GM12878 (cell line): ENCODE results near the gene JAKMIP1. TPM values are rescaled to one million over a fixed set of nuclear protein-coding genes. Genes with fewer than 3 reads are reported as not detected.

Source experiments
- ATAC-seq: fragments of 200-7000 bp; cut with Tn5 transposase; 3 replicates; pipeline ENCODE4 v1.9.1; 2020; ENCODE audit warnings: mild to moderate bottlenecking, moderate library complexity
- BruUV-seq: library from RNA; stranded (reverse); fragments of 400-500 nt; replicated peaks from 2 replicates; lab custom pipeline; 2021; lab: Mats Ljungman, UMichigan
- CTCF ChIA-PET: fragments of 300-600 bp; sonication (Branson Sonifier 250); formaldehyde crosslinking; extraction: SDS; loops from one replicate; lab custom pipeline; 2021; ENCODE audit warnings: inconsistent platforms; lab: Yijun Ruan, JAX
- POLR2A ChIA-PET: fragments of 350-600 bp; formaldehyde crosslinking; extraction: SDS; loops from one replicate; lab custom pipeline; 2021; ENCODE audit warnings: inconsistent platforms; lab: Charles Lee
- RAD21 ChIA-PET: fragments of 300-600 bp; sonication (Branson Sonifier 250); formaldehyde crosslinking; loops from one replicate; lab custom pipeline; 2023; ENCODE audit warnings: antibody characterized with exemption; ENCODE audit not compliant: unreplicated experiment; lab: Charles Lee
- SMC1A ChIA-PET: fragments of 300-600 bp; sonication (Branson Sonifier 250); formaldehyde crosslinking; loops from one replicate; lab custom pipeline; 2023; ENCODE audit not compliant: unreplicated experiment, uncharacterized antibody; lab: Charles Lee
- DNase-seq: peaks from one replicate; pipeline ENCODE4 v3.0.0-alpha.2; 2011; ENCODE audit warnings: low read depth, low spot score
- FAIRE-seq: peaks from 3 replicates; lab custom pipeline; 2011; peaks lifted over from hg19 to GRCh38; lab: Jason Lieb, UNC
- H2AFZ ChIP-seq: 2 replicates; pipeline ENCODE4 v1.6.0; 2011; ENCODE audit warnings: low read depth, low read length, control low read depth; ENCODE audit not compliant: control insufficient read depth
- H3K27ac ChIP-seq: 2 replicates; pipeline ENCODE4 v1.5.1; 2011; ENCODE audit warnings: control low read depth; ENCODE audit not compliant: control insufficient read depth, insufficient read depth
- H3K27me3 ChIP-seq, 2 experiments: replicated peaks in 1 of 2; 2 replicates each; pipeline versions ENCODE4 v1.6.0 to v1.6.1; 2011; ENCODE audit warnings: low read length in 1 of 2; ENCODE audit not compliant: control insufficient read depth in 2 of 2, insufficient read depth in 2 of 2
- H3K36me3 ChIP-seq, 2 experiments: 2 replicates each; pipeline ENCODE4 v1.5.1; 2011; ENCODE audit warnings: low read length in 1 of 2; ENCODE audit not compliant: control insufficient read depth in 2 of 2, insufficient read depth in 2 of 2
- H3K4me1 ChIP-seq: 2 replicates; pipeline ENCODE4 v1.6.1; 2011; ENCODE audit warnings: mild to moderate bottlenecking, low read length, moderate library complexity, mixed read lengths; ENCODE audit not compliant: control insufficient read depth, insufficient read depth
- H3K4me2 ChIP-seq: 2 replicates; pipeline ENCODE4 v1.6.0; 2011; ENCODE audit warnings: control low read depth; ENCODE audit not compliant: control insufficient read depth, insufficient read depth
- H3K4me3 ChIP-seq: fragments of 200-600 bp; sonication (generic); 2 replicates; pipeline ENCODE4 v1.5.1; 2016
- H3K79me2 ChIP-seq: 2 replicates; pipeline ENCODE4 v1.6.0; 2011; ENCODE audit warnings: low read length; ENCODE audit not compliant: control insufficient read depth, insufficient read depth
- H3K9ac ChIP-seq: 2 replicates; pipeline ENCODE4 v1.8.0; 2011; ENCODE audit warnings: low read length, control low read depth, mixed read lengths; ENCODE audit not compliant: control insufficient read depth, insufficient read depth
- H3K9me3 ChIP-seq: replicated peaks from 3 replicates; pipeline ENCODE4 v1.5.1; 2011; ENCODE audit warnings: mild to moderate bottlenecking, low read length; ENCODE audit not compliant: control insufficient read depth, insufficient read depth
- H4K20me1 ChIP-seq: 2 replicates; pipeline ENCODE4 v1.6.0; 2011; ENCODE audit not compliant: control insufficient read depth, insufficient read depth
- CREM ChIP-seq: IDR thresholded peaks from 2 replicates; pipeline ENCODE4 v1.6.1; 2014; ENCODE audit warnings: antibody characterized with exemption, low read depth
- DPF2 ChIP-seq: fragments of 450-650 bp; IDR thresholded peaks from 2 replicates; pipeline ENCODE4 v1.6.1; 2017; ENCODE audit warnings: mild to moderate bottlenecking
- MEF2B ChIP-seq: fragments of 450-650 bp; IDR thresholded peaks from 2 replicates; pipeline ENCODE4 v1.6.1; 2018; ENCODE audit warnings: mild to moderate bottlenecking, moderate library complexity; ENCODE audit not compliant: partially characterized antibody, poor library complexity, severe bottlenecking
- MYB ChIP-seq: fragments of 150-350 bp; IDR thresholded peaks from 2 replicates; pipeline ENCODE4 v1.6.1; 2014; ENCODE audit warnings: mild to moderate bottlenecking, low read depth, low read length, borderline replicate concordance
- NFYB ChIP-seq: IDR thresholded peaks from 2 replicates; pipeline ENCODE4 v1.6.1; 2011; ENCODE audit warnings: low read depth, mild to moderate bottlenecking, low read length, improper control_type of control experiment, moderate library complexity; ENCODE audit not compliant: insufficient read depth
- NR2C1 ChIP-seq: fragments of 450-650 bp; IDR thresholded peaks from 2 replicates; pipeline ENCODE4 v1.6.1; 2017; ENCODE audit warnings: antibody characterized with exemption, mild to moderate bottlenecking, moderate library complexity
- NR2F1 ChIP-seq: fragments of 450-650 bp; conservative IDR thresholded peaks from 2 replicates; pipeline ENCODE4 v1.6.1; 2017; ENCODE audit warnings: mild to moderate bottlenecking
- RB1 ChIP-seq: fragments of 450-650 bp; formaldehyde crosslinking; IDR thresholded peaks from 2 replicates; pipeline ENCODE4 v1.6.1; 2017; ENCODE audit warnings: mild to moderate bottlenecking, borderline replicate concordance
- RFX5 ChIP-seq: IDR thresholded peaks from 2 replicates; pipeline ENCODE4 v1.6.1; 2011; ENCODE audit warnings: low read depth, low read length, improper control_type of control experiment
- SP1 ChIP-seq: IDR thresholded peaks from one replicate; pipeline ENCODE4 v1.6.1; 2011; ENCODE audit warnings: low read depth, low read length
- TCF12 ChIP-seq: IDR thresholded peaks from 2 replicates; pipeline ENCODE4 v1.6.1; 2011; ENCODE audit warnings: low read depth, mild to moderate bottlenecking, low read length
- ZNF207 ChIP-seq: fragments of 450-650 bp; IDR thresholded peaks from 2 replicates; pipeline ENCODE4 v1.6.1; 2014; ENCODE audit warnings: antibody characterized with exemption, mild to moderate bottlenecking, borderline replicate concordance
- WGBS: methylation state at CpG from one replicate; pipeline ENCODE4 v1.1.6; 2016; ENCODE audit warnings: low lambda C conversion rate; ENCODE audit not compliant: insufficient replicate concordance, insufficient coverage; ENCODE audit errors: missing lambda C conversion rate; 5-methylcytosine and 5-hydroxymethylcytosine counted together
- in situ Hi-C: fragments of 300-500 bp; cut with MboI; formaldehyde crosslinking; loops from 9 replicates; pipeline ENCODE4 v1.14.3; 2018; ENCODE audit warnings: mixed read lengths
- intact Hi-C: fragments of 100-400 bp; cut with micrococcal nuclease; formaldehyde crosslinking; loops from one replicate; pipeline ENCODE4 v1.14.2; 2022; ENCODE audit not compliant: unreplicated experiment
- polyA plus RNA-seq, 11 experiments: library from polyadenylated mRNA; depleted of rRNA in 4 of 11; unstranded in 6 of 11; stranded (reverse) in 5 of 11; fragments of >200 nt; fragmentation: Nextera tagmentation in 4 of 11; fragmentation: Illumina TruSeq in 1 of 11; extraction: Ambion mirVana in 4 of 11; extraction: Trizol in 1 of 11; gene quantifications; 1 replicate in 1 of 11; 2 replicates in 10 of 11; pipeline versions ENCODE4 v1.2.1 to v1.2.3, GENCODE V29; 2011 to 2016; ENCODE audit warnings: inconsistent platforms in 2 of 11, missing spikeins in 2 of 11, low read depth in 1 of 11
- total RNA-seq, 4 experiments: library from RNA; depleted of rRNA in 3 of 4; stranded (reverse); fragments of >200 nt in 3 of 4; fragmentation: Illumina TruSeq in 1 of 4; extraction: Trizol in 1 of 4; gene quantifications; 2 replicates each; pipeline versions ENCODE4 v1.2.1 to v1.2.3, GENCODE V29; 2013 to 2021
- TF ChIP-seq, protein P1 (sequence below): IDR thresholded peaks from 2 replicates; pipeline ENCODE4 v1.6.1; 2012; ENCODE audit warnings: mild to moderate bottlenecking, low read depth, low read length
- TF ChIP-seq, protein P2 (sequence below): IDR thresholded peaks from 2 replicates; pipeline ENCODE4 v1.6.1; 2012; ENCODE audit warnings: improper control_type of control experiment, low read depth, low read length; ENCODE audit not compliant: insufficient replicate concordance

The JAKMIP1 gene
- total and polyA plus RNA-seq, 10 of the 15 experiments (the other 5 are each of a cell fraction or from before 2014, with no cell fraction given) = 0.52 to 16.7 (median 12.3) TPM

DNA sequence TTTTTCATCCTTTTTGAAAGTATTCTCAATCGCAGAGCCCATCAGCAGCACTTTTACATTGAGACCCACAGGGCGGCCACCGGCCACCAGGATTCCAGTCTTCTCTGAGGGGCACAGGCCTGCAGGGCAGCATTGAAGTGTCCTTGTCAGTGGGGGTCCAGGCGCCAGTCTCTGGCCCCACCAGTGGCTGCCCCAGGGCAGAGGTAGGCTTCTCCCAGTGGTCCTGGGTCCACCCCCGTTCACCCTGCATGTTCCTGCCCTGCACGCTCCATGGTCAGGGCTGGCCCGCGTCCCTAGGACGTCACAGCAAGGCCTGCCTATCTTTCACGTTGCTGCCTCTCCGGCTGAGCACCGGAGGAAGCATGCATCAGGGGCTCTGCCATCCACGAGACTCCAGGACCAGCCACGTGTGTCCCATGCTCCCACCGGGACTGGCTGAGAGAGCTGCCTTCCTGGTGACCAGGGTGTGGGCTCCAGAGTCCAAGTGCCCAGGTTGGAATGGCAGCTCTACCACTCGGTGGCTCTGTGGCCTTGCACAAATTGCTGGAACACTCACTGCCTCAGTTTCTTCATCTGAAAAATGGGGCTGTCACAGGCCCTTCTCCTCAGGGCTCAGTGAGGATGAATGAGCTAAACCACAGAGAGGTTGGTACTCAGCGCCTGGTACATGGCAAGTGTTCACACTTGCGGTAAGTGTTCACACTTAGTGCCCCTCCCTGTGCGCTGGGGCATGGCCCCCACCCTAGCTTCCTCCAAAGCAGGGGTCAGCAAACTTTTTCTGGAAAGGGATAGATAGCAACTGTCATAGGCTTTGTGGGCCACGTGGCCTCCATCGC is 30.7 kb upstream of the JAKMIP1 start:
- ChIA-PET CTCF (interaction anchor here (0.9 to 1.1 kb wide), 2 partner anchors 14 to 19 kb away, joined by 4 to 5 read pairs; no protein-coding TSS in a partner anchor), SMC1A (interaction anchor here (1.1 kb wide), 1 partner anchor 77 kb away, joined by 3 read pairs; no protein-coding TSS in a partner anchor)
- TF ChIP-seq, protein P1, sequence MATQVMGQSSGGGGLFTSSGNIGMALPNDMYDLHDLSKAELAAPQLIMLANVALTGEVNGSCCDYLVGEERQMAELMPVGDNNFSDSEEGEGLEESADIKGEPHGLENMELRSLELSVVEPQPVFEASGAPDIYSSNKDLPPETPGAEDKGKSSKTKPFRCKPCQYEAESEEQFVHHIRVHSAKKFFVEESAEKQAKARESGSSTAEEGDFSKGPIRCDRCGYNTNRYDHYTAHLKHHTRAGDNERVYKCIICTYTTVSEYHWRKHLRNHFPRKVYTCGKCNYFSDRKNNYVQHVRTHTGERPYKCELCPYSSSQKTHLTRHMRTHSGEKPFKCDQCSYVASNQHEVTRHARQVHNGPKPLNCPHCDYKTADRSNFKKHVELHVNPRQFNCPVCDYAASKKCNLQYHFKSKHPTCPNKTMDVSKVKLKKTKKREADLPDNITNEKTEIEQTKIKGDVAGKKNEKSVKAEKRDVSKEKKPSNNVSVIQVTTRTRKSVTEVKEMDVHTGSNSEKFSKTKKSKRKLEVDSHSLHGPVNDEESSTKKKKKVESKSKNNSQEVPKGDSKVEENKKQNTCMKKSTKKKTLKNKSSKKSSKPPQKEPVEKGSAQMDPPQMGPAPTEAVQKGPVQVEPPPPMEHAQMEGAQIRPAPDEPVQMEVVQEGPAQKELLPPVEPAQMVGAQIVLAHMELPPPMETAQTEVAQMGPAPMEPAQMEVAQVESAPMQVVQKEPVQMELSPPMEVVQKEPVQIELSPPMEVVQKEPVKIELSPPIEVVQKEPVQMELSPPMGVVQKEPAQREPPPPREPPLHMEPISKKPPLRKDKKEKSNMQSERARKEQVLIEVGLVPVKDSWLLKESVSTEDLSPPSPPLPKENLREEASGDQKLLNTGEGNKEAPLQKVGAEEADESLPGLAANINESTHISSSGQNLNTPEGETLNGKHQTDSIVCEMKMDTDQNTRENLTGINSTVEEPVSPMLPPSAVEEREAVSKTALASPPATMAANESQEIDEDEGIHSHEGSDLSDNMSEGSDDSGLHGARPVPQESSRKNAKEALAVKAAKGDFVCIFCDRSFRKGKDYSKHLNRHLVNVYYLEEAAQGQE = no peak
- TF ChIP-seq, protein P2, sequence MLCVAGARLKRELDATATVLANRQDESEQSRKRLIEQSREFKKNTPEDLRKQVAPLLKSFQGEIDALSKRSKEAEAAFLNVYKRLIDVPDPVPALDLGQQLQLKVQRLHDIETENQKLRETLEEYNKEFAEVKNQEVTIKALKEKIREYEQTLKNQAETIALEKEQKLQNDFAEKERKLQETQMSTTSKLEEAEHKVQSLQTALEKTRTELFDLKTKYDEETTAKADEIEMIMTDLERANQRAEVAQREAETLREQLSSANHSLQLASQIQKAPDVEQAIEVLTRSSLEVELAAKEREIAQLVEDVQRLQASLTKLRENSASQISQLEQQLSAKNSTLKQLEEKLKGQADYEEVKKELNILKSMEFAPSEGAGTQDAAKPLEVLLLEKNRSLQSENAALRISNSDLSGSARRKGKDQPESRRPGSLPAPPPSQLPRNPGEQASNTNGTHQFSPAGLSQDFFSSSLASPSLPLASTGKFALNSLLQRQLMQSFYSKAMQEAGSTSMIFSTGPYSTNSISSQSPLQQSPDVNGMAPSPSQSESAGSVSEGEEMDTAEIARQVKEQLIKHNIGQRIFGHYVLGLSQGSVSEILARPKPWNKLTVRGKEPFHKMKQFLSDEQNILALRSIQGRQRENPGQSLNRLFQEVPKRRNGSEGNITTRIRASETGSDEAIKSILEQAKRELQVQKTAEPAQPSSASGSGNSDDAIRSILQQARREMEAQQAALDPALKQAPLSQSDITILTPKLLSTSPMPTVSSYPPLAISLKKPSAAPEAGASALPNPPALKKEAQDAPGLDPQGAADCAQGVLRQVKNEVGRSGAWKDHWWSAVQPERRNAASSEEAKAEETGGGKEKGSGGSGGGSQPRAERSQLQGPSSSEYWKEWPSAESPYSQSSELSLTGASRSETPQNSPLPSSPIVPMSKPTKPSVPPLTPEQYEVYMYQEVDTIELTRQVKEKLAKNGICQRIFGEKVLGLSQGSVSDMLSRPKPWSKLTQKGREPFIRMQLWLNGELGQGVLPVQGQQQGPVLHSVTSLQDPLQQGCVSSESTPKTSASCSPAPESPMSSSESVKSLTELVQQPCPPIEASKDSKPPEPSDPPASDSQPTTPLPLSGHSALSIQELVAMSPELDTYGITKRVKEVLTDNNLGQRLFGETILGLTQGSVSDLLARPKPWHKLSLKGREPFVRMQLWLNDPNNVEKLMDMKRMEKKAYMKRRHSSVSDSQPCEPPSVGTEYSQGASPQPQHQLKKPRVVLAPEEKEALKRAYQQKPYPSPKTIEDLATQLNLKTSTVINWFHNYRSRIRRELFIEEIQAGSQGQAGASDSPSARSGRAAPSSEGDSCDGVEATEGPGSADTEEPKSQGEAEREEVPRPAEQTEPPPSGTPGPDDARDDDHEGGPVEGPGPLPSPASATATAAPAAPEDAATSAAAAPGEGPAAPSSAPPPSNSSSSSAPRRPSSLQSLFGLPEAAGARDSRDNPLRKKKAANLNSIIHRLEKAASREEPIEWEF = no peak
- TF ChIP-seq NR2C1 = no peak
- no peak for TF ChIP-seq DPF2
- TF ChIP-seq ZNF207 = no peak
- no peak for TF ChIP-seq TCF12
- TF ChIP-seq RFX5 = no peak
- no peak for TF ChIP-seq MEF2B
- TF ChIP-seq MYB = no peak
- no peak for TF ChIP-seq RB1
- TF ChIP-seq SP1 = no peak
- no peak for TF ChIP-seq CREM
- no peak for TF ChIP-seq NR2F1
- TF ChIP-seq NFYB = no peak

More for the DNA sequence above, 30.7 kb upstream of the JAKMIP1 start:
- intact Hi-C loops = no loop called here
- WGBS = 57% methylated on average over 21 of the region's 21 CpGs
- no peak overlapping the region for H3K4me3 ChIP-seq
- H3K9ac ChIP-seq = no peak overlapping the region
- no peak for ATAC-seq
- no peaks in the 10 kb centered on the region for H3K4me1 ChIP-seq
- FAIRE-seq = no peak
- H3K79me2 ChIP-seq = no peaks in the 10 kb centered on the region
- BruUV-seq = no TSS peak
- no peaks in the 10 kb centered on the region; a peak in 2 of 4 replicates for H3K27me3 ChIP-seq
- no peaks in the 10 kb centered on the region for H4K20me1 ChIP-seq
- H3K4me2 ChIP-seq = no peak overlapping the region
- no peak overlapping the region for H3K27ac ChIP-seq
- no peak for DNase-seq
- no peaks in the 10 kb centered on the region for H3K9me3 ChIP-seq
- ChIA-PET POLR2A (no interaction called here), RAD21 (no interaction called here)
- in situ Hi-C loops = no loop called here
- no peaks in the 10 kb centered on the region for H3K36me3 ChIP-seq
- H2AFZ ChIP-seq = no peak overlapping the region
